Measurements from ENCODE around the gene PHACTR2.
"Not testable (repeated sequence)": the region's sequence is repeated elsewhere in the genome, so short reads cannot be mapped to it uniquely, and the experiment has no call there.

Gene PHACTR2

DNA sequence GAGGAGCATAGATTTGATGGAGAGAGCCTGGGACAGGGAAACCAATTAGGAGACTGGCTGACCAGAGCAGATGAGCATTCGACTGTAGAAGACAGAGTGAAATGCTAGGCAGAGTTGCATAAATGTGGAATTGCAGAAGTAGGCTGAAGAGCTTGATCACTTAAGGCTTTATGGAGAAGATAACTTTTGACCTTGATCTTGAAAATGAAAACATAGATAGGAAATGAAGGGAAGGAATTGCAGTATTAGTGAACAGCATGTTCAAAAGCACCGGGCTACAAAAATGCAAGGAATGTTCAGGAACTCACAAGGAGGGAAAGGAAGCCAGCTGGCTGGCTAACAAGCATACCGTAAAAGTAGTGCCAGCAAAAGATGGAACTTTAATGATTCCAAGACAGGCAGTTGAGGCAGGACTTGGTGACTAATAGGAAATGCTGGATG, 144.8 kb downstream of the PHACTR2 start:
- no peak for DNase-seq

DNA sequence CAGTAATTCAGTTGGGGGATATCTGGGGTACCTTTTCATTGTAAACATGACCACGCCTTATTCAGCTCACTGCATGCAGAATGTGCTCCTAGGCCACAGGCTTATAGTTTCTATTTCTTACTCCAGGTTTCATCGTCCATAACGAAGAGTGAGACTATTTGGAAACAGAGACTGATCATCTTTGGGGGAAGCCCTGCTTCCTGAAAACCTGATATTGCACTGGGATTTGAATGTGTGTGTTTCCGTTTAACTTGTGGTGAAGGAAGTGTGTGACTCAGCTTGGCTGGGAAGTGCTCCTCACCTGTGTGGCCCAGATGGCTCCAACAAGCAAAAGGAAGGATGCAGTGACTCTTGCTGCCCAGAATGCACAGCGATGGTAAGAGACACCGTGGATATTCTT, 145.8 kb downstream of the PHACTR2 start:
- no peak for DNase-seq

DNA sequence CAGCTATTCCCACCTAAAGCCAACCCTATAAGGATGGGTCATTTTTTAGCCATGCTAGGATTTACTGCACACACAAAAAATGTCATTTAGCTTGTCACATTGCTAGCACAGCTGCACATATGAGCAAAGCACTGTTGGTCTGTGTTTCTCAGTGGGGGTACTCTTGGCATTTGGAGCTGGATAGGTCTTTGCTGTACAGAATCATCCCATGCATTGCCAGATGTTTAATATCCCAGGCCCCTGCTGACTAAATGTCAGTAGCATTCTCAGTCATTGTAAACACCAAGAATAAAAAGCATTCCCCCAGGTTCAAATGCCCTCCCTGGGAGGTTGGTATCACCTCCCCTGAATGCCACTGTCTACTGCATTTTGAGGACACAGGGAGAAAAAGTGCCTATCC, 150.8 kb downstream of the PHACTR2 start:
- no peak for DNase-seq

DNA sequence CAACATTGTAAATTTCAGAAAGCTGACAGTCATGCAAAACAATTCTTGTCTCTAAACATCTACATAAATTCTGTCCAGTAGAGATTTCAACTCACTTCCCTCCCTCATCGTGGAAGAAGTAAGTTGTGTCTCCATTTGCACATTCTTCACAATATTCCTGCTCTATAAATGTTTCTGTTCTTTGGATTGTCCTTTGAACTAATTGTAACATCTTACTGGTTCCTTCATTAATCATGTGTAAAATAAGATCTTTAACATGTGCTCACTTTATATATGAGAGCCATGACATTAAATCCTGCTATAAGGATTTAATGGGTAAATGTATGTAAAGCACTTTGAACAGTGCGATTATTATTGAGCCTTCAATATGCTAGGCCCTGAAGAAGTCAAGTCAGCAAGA, 158.4 kb downstream of the PHACTR2 start:
- DNase-seq = no peak

DNA sequence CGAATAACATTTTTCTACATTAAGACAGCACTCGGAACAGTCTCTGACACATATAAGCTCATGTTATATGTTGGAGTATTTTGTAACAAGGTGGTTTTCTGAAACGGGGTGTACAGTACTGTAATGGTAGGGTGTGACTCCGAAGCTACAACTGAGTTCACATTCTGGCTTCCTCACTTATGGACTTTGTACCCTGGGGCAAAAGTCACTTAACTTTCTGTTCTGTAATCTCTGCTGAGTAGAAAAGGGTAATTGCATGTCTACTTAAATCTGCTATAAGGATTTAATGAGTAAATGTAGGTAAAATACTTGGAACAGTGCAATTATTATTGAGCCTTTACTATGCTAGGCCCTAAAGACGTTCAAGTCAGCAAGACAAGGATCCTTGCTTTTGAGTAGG, 160.6 kb downstream of the PHACTR2 start:
- DNase-seq = no peak

DNA sequence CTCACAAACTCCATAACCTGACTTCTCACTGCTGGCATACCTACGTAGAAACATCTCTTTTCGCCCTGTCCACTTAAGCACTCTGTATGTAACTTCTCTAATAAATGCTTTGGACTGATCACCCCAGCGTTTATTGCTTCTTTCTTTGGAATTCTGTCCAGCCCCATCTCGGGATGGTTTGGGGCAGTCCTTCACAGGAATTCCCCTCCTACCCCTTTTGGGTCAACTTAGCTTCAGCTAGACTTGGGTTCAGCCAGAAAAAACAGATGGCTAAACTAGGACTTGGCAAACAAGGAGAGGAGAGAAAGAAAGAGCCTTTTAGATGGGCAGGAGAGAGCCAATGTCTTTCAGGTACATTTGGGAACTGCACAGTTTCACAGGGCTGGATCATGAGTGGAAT, 161.4 kb downstream of the PHACTR2 start:
- DNase-seq = no peak

DNA sequence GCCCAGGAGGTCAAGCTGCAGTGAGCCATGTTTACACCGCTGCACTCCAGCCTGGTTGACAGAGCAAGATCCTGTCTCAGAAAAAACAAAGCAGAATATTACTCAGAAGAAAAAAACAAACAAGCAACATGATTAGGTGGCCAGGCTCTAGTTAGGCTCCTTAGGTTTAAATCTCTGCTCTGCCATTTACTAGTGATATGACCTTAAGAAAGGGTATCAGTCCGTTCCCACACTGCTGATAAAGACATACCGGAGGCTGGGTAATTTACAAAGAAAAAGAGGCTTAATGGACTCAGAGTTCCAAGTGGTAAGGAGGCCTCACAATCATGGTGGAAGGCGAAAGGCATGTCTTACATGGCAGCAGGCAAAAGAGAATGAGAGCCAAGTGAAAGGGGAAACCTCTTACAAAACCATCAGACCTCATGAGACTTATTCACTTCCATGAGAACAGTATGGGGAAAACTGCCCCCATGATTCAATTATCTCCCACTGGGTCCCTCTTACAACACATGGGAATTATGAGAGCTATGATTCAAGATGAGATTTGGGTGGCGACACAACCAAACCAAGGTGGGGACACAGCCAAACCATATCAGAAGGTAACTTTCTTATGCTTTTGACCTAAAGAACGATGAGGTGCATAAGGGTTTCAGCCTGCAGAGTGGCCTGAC, 163.0 kb downstream of the PHACTR2 start:
- peak; percentile 41 for DNase-seq

DNA sequence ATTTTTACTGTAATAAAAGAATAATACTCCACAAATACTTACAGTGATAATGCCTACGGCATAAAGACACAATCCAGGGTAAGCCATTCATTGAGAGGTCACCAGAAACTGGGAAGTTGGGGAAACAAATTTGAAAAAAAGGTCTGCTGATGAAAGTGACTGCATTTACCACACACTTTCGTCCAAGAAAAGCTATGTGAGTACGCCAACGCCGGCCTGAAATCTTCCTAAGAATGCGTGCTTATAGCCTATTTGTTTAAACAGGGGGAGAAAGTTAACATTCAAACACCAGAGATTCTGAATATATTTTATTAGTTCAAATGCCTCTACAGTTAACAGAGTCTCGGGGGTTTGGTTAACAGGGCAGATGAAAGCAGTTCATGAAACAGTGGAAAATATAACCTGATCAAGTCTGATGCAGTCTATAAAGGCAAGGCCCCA, 164.7 kb downstream of the PHACTR2 start:
- DNase-seq = peak; percentile 45

DNA sequence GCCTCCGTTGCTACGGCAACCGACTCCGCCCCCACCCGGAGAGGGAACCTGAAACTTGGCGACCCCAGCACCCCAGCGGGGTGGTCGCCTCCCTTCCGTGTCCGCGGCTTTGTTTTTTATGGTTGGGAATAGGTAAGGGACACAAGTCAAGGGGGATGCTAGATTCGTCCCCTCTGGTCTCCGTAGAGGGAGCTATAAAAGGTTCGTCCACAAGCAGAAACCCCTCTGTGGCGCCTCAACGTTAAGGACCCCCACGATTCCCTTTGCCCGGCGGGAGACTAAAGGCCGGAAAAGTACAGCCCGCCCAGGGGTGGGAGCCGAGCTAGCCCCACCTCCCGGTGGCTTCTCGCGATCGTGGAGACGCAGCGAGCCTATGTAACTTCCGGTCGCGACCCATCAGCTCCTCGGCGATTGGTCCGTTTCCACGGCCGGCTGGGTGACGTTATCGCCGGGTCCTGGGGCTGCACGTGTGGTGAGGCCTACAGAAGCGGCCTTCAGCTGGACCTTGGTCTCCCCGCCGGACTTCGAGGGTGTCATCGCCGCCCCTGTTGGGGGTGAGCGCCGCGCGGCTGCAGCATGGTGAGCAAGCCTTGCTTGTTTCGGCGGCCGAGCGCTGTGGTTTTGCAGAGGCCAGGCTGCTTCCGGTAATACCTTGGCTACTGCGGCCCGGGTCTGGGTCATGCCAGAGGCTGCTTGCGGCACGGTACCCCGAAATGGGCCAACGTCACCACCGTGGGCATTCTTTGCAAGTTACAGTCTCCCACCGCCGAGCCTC, 165.3 kb downstream of the PHACTR2 start, which contains the start of gene LTV1:
LTV1 (plus strand) TSS at position 437 of the 775 bp plus-strand sequence; CDS start at position 577, 140 bp downstream.
- peak; percentile 97 for DNase-seq

DNA sequence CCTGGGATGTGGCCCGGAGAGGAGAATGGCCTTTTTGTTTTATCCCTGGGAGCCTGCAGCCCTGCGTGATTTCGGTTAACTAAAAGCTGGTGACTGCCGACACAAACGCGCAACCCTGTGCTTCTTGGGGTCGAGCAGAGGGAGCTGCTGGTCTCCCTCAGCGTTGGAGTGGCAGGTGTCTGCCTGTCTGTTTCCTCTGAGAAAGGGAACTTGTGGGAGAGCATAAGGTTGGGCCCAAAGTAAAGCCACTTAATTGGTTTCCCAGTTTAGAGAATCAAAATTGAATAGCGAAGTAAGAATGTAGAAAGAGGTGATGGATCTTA, 165.9 kb downstream of the PHACTR2 start:
- peak; percentile 15 for DNase-seq

DNA sequence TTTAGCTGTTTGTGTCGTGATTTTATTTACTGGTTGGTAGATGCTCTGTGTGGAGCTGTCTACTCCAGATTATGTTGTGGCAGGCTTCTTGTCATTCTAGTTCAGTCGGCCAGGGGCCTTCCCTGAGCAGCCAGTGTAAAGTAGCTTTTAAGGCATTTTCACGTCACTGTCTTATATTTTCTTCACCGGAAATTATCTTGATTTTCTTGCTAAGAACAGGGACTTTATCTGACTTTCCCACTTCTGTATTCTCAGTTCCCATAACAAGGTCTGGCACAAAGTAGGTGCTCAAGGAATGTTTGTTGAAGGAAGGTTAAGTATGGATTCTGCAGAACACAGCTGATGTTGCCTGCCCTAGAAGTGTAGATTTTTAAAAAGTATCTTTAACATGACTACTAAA, 166.2 kb downstream of the PHACTR2 start:
- peak; percentile 24 for DNase-seq

DNA sequence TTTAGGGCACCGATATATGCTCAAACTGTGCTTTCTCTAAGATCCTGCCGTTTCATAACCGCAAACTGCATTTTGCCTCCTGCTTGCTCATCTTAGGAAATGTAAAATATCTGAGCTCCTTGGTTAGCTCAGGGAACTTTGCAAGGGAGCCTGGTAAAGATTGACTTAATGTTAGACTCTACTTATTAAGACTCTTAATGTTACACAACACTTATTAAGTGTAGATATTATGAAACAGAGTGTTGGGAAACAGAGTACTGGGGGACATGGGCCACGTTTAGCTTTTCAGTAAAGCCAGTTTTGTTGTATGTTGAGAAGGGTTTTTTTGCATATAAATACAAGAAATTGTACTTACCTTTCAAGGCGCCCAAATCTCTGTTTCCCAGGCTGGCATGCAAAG, 167.3 kb downstream of the PHACTR2 start:
- DNase-seq = peak; percentile 4

DNA sequence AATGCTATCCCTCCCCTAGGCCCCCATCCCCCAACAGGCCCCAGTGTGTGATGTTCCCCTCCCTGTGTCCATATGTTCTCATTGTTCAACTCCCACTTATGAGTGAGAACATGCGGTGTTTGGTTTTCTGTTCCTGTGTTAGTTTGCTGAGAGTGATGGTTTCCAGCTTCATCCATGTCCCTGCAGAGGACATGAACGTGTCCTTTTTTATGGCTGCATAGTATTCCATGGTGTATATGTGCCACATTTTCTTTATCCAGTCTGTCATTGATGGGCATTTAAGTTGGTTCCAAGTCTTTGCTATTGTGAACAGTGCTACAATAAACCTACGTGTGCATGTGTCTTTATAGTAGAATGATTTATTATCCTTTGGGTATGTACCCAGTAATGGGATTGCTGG, 173.9 kb downstream of the PHACTR2 start:
- DNase-seq = not testable (repeated sequence)

DNA sequence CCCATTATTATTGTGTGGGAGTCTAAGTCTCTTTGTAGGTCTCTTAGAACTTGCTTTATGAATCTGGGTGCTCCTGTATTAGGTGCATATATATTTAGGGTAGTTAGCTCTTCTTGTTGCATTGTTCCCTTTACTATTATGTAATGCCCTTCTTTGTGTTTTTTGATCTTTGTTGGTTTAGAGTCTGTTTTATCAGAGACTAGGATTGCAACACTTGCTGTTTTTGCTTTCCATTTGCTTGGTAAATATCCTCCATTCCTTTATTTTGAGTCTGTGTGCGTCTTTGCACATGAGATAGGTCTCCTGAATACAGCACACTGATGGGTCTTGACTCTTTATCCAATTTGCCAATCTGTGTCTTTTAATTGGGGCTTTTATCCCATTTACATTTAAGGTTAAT, 177.3 kb downstream of the PHACTR2 start:
- DNase-seq = not testable (repeated sequence)

DNA sequence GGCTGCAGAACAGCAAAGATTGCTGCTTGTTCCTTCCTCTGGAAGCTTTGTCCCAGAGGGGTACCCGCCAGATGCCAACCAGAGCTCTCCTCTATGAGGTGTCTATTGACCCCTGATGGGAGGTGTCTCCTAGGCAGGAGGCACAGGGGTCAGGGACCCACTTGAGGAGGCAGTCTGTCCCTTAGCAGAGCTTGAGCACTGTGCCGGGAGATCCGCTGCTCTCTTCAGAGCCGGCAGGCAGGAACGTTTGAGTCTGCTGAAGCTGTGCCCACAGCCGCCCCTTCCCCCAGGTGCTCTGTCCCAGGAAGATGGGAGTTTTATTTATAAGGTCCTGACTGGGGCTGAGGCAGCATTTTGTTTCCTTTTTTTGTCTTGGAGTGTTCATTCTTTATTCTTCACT, 179.0 kb downstream of the PHACTR2 start:
- not testable (repeated sequence) for DNase-seq

DNA sequence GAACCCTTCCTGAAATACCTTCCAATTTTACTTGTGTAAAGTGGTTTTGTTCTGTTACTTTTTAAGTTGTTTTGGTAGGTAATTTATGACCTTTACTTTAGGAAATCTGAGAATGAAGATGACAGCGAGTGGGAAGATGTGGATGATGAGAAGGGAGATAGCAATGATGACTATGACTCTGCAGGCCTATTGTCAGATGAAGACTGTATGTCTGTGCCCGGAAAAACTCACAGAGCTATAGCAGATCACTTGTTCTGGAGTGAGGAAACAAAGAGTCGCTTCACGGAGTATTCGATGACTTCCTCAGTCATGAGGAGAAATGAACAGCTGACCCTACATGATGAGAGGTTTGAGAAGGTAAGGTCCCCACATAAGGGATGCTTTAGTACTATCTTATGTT, 179.9 kb downstream of the PHACTR2 start:
- DNase-seq = no peak

DNA sequence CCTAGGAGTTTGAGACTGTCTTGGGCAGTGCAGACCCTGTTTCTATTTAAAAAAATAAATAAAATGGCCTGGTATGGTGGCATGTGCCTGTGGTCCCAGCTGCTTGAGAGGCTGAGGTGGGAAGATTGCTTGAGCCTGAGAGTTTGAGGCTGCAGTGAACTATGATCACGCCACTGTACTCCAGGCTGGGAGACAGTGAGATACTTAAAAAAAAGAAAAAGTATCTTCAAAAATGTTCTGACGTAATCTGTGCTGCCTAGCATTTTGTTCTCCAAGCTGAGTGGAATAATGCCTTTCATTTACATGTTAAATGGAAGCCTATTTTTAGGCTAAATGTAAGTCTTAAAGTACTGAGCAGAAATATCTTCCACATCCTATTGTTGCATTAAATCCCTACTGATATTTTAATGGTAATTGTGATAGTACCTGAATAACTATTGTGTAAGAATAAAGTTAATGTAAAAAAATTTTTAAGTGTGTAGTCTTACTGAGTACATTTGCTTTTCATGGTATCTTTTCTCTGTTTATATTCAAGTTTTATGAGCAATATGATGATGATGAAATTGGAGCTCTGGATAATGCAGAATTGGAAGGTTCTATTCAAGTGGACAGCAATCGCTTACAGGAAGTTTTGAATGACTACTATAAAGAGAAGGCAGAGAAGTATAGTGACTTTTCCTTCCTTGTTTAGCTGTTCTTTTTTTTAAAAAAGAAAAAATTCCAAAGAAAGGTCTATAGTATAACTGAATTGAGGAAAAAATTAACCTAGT, 182.3 kb downstream of the PHACTR2 start:
- no peak for DNase-seq

DNA sequence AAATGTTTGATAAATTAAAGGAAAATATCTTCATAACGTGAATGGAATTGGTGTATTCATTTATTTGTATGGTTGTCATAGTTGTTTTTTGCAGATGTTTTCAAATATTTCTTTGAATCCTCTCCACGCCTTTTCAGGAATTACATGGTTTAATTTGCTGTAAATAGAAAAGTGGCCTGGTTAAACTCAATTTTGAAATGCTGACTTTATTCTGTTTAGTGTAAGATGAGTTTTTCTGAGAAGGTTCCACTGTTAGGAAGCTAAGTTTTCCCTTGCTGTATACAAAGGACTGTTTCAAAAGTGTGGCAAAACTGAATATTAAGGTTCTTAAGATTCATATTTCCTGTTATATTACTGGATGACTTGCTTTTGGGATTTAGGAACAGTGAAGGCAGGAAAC, 186.0 kb downstream of the PHACTR2 start:
- no peak for DNase-seq

DNA sequence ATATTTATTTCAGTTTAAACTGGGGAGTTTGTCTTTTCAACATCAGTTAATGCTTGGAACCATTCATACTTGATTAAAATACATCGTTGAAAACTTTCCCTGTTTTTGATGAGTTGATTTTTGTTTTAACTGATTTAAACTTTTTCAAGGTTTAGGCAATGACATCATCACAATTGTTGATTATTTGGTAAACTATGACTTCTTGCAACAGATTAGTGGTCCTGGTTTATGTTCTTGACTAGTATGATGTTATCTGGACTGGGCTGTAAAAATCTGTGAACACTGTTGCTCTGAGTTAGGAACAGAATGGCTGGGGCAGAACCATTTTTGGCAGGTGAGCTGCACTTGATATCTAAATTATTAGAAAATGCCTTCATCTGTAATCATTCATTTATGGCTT, 186.5 kb downstream of the PHACTR2 start, which contains the start of gene ZC2HC1B:
ZC2HC1B (plus strand) TSS at position 241 of the 400 bp plus-strand sequence; CDS start at position 307, 66 bp downstream.
- DNase-seq = no peak

DNA sequence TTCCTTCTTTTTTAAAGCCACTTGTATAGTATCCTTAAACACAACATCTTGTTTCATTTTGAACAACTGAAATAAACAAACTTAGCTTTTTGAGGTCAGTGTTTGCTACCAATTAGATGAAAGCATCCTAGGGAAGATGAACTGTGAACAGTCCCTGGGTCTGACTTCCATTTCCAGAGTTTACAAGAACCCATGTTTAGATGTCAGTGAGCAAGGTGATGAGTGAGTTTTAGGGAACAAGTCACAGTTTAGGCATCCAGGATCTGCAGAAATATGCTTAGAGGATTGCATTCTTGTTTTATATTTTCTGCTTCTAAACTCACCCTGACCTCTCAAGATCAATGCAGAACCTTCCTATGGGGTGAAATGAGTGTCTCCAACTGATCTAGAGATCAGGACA, 189.5 kb downstream of the PHACTR2 start:
- no peak for DNase-seq

DNA sequence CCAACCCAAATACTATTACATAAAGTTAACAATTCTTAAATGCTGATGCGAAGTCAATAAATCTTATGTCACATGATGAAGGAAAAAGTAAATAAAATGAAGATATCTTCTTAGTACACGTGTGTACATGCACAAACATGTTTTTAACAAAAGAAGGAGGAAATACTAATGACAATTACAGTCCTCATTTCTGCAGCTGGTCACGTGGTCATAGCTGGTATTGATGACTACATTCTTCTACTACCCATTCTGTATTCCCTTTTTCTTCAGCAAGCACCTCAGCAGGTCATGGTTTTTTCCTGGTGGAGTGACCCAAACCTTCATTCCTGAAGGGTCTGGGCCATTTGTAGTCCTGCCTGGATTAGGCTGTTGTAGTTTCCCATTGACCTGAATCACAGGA, 191.0 kb downstream of the PHACTR2 start:
- DNase-seq = not testable (repeated sequence)

DNA sequence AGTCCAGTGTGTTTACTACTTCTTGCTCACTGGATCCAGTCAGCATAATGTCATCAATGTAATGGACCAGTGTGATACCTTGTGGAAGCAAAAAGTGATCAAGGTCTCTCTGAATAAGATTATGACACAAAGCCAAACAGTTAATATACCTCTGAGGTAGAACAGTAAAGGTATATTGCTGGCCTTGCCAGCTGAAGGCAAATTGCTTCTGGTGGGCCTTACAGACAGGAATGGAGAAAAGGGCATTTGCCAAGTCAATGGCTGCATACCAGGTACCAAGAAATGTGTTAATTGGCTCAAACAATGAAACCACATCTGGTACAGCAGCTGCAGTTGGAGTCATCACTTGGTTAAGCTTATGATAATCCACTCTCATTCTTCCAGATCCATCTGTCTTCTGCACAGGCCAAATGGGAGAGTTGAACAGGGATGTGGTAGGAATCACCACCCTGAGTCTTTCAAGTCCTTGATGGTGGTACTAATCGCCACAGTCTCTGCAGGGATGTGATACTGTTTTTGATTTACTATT, 193.5 kb downstream of the PHACTR2 start:
- DNase-seq = not testable (repeated sequence)

DNA sequence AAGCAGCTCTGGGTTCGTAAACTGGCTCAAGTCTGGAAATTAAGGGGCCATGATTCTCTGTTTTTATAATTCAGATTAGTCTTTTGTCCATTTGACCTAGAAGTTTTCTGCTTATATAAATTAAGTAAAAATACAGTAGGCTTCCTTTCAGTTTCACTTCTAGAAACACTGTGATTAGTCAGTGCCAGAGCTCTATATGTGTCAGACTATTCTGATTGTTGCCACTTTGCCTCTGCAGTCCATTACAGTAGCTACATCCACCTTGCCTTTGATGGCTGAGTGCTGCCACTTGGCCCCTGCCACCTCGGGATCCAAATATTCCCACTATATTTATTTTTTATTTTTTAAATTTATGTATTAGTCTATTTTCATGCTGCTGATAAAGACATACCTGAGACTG, 194.4 kb downstream of the PHACTR2 start:
- peak; percentile 71 for DNase-seq
